ENCODE results near the gene TPCN2.

DNA sequence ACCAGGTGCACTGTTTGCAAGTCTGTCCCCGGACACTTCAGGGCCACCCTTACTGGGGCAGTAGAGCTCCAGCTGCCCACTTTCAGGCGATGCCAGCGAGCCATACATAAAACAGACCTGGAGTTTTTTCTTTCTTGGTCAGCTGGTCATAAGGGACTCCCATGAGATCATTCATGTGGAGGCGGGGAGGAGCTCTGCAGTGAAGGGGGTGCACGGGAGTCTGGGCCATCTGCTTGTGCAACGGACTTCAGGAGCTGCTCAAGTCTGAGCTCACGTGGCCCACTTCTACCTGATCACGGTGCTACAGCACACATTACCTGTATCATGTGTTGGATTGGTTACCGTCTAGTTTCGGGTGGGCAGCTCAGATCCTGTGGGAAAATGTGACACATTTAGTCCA is 26.5 kb upstream of the TPCN2 start:
- TF ChIP-seq, protein P1, sequence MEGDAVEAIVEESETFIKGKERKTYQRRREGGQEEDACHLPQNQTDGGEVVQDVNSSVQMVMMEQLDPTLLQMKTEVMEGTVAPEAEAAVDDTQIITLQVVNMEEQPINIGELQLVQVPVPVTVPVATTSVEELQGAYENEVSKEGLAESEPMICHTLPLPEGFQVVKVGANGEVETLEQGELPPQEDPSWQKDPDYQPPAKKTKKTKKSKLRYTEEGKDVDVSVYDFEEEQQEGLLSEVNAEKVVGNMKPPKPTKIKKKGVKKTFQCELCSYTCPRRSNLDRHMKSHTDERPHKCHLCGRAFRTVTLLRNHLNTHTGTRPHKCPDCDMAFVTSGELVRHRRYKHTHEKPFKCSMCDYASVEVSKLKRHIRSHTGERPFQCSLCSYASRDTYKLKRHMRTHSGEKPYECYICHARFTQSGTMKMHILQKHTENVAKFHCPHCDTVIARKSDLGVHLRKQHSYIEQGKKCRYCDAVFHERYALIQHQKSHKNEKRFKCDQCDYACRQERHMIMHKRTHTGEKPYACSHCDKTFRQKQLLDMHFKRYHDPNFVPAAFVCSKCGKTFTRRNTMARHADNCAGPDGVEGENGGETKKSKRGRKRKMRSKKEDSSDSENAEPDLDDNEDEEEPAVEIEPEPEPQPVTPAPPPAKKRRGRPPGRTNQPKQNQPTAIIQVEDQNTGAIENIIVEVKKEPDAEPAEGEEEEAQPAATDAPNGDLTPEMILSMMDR (IDR thresholded peaks at IDR 0.05): no peak
- TF ChIP-seq POLR2A (IDR thresholded peaks at IDR 0.05): no peak
